ENCODE data around the gene ATPAF1.

The ATPAF1 gene

DNA sequence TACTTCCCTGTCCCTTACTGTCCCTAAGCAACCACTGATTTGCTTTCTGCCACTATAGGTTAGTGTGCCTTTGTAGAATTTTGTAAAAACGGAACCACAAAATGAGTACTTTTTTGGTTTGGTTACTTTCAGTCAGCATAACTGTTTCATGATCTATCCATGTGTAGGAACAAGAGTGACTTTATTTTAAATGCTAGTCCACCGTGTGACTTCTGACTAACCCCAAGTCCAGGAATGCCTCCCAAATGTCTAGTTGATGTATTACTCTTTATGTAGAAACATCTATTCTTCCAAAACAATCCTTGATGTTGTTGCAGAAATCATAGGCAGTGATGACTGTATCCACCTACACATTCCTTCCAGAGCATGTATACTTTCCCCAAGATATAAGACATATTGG, 21.3 kb downstream of the ATPAF1 start:
- no peak for DNase-seq

GRCh38 chr1:46646331-46646730, 21.8 kb downstream of the ATPAF1 start:
- DNase-seq, result no peak

DNA sequence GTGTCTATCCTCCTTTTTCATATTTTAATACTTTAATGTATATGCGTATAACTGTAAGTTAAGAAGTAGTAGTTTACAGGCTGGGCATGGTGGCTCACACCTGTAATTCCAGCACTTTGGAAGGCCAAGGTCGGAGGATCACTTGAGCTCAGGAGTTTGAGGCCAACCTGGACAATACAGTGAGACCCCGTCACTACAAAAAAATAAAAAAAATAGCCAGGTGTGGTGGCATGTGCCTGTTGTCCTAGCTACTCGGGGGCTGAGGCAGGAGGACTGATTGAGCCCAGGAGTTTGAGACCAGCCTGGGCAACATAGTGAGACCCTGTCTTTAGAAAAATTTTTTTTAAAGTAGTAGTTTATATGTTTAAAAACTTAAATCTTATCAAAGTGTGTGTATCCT, 22.3 kb downstream of the ATPAF1 start:
- no peak for DNase-seq

DNA sequence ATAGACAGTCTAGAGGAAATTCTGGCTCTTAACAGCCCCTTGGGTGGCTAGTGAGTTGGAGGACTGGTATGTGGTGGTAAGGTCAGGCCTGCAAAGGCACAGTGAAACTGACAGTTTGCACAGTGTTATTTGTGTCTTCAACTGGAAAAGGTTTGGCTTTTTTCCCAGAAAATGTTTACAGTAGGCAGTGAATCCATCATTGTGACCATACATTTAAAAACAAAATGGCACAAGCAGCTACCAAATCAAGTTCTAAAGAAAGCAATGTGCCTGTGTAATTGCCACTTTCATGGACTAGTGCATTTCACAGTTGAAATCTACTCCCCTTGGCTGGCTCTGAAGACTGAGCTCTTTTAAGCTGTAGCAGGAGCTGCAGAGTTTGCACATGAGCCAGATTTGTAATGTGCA, 24.8 kb downstream of the ATPAF1 start:
- DNase-seq, result peak; percentile 26

GRCh38 chr1:46642115-46642680, 26.0 kb downstream of the ATPAF1 start:
- no peak for DNase-seq

DNA sequence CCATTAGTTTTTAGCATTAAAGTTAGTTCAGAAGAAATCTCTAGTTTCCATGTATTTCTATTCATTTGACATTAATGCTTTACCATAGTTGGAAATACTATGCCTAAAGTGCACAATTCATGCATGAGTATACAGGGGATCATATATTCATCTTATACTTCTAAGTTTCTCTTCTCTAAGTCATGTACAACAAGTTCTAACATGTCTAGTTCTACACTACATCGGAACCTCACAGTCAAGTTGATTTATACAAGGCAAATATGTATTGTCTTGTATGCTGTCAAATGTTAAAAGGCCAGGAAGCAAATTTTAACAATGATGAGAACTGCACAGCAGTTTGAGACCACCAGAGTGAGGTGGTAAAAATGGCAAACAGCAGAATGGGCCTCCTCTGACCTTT, 28.6 kb downstream of the ATPAF1 start:
- no peak for DNase-seq

DNA sequence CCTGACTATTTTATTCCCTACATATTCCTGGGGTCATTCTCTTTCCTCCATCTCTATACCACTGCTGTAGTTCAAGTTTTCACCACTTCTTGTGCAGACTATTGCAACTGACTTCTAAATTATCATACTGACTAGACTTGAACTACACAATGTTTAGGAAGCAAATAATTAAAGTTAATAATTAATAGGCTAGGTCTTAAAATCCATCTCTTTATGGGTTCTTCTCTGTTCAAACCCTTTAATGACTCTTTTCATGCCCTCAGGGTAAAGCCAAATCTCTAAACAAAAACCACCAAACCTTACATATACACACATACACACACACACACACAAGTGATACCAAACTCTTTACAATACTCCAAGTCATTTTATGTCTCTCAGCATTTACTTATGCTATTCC, 29.2 kb downstream of the ATPAF1 start:
- DNase-seq, result no peak

DNA sequence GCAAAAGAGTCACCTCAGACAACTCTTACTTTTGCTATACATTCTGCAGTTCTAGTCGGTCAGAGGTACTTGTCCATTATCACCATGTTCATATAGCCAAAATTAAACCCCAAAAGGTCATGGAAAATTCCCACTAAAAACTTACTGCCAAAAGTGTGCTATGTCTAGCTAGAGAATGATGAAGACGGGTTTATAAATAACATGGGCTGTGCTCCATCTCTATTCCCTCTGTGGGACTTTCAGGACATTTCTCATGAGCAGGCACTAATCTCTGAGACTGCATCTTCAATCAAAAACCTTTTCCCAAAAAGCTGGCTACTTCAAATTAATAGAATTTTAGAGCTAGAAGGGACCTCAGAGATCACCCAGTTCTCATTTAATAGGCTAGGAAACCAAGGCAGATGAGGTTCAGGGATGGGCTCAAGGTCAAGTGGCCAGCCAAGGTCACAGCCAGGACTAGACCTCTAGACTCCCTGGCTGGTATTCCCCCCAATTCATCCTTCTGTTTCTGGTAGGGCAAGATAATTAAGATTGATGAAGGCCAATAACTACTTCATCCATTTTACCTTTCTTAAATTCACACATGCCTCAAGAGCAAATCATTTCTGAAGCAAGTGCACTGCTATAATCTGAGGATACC, 30.6 kb downstream of the ATPAF1 start:
- no peak for DNase-seq

- no peak for DNase-seq
Observed at GRCh38 chr1:46635205-46635604, 33.0 kb downstream of the ATPAF1 start.

GRCh38 chr1:46630719-46631118, 37.4 kb downstream of the ATPAF1 start:
- no peak for DNase-seq

DNA sequence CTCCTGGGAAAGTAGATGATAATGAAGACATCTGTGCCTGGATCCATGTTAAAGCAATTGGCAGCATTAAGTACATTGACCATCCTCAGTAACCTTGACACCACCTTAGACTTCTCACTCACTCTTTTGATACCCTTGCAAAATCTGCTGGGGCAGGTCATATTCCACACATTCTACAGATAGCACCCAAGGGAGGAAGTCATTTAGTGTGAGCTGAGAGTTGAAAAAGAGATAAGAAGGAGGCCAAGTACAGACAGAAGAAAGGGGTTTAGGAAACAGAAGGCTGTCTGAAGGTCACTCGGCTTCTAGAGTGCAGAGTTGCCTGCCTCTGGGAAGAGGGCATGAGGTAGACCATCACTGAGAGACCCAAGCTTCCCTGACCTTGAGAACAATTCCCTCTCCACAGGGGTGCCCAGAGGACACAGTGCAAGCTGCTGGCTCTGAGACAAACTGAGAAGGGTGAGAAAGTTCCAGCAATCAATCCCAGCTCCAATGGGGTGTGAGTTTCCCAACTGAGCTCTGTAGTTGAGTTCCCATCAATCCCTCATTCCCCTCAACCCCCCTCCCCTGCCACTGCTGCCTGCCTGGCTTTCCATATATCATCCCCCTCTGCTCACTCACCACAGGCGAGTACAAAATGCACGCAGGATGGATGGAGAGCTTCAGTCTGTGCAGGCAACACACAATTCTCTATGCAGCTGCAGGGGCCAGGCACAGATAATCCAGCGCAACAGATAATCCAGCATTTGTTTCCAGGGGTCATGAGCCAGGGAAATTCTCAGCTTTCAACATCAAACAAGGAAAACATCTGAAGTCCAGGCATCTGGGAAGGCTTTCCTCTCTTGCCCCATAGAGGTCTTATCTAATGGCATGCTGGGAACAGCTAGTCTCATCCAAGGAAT, 44.2 kb downstream of the ATPAF1 start:
- peak; percentile 36 for DNase-seq

DNA sequence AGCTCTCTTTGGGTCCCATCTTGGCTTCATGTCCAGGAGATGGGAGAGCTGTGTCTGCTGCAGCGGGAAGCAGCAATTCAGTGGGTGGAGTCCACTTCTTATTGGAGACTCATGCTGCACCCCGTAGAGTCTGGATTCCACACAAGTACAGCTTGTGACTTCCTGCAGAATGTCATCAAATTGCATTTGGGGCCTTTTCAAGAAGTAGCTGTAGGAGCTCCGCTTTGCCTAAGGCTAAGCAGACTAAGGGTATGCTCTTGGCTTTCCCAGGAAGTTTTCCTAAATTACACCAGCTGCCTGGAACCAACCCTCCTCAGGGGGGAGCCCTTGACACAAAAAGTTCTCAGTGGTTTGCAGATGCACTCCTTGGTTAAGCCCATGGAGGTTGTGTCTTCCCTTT, 45.8 kb downstream of the ATPAF1 start:
- no peak for DNase-seq

DNA sequence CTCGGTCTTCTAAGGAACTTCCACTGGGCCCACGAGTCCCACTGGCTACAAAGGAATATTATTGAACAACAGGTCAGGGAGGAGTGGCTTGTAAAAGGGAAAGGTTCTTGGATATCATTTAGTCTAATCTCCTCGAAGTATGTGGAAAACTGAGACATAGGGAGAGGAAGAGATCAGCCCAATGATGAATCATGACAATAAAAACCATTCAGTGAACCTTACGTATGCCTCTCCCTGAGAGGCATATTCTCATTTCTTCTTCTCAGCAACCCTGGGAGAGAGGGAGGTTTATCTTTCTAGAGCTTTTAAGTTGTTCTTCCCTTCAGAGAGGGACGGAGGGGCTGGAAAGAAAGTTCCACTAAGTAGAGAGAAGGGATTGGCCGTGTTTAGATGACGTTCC, 46.2 kb downstream of the ATPAF1 start:
- no peak for DNase-seq

- DNase-seq, result no peak
Observed at GRCh38 chr1:46619656-46620258, 48.4 kb downstream of the ATPAF1 start.

GRCh38 chr1:46618754-46619415, 49.3 kb downstream of the ATPAF1 start:
- no peak for DNase-seq

DNA sequence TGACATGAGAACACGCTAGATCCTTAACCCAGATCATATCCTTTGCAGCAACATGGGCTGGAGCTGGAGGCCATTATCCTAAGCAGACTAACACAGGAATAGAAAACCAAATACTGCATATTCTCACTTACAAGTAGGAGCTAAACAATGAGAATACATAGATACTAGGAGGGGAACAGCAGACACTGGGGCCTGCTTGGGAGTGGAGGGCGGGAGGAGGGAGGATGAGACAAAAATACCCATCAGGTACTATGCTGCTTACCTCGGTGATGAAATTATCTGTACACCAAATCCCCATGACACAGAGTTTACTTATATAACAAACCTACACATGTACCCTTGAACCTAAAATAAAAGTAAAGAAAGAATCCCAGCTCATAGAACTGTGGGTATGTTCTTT, 50.3 kb downstream of the ATPAF1 start:
- DNase-seq, result no peak

- no peak for DNase-seq
Observed at GRCh38 chr1:46617108-46617800, 50.9 kb downstream of the ATPAF1 start.

GRCh38 chr1:46616277-46617107, 51.7 kb downstream of the ATPAF1 start, which contains the start of gene MOB3C:
MOB3C (minus strand) TSS chr1:46616811; CDS start chr1:46613321, 3,490 bp downstream.
- peak; percentile 75 for DNase-seq

DNA sequence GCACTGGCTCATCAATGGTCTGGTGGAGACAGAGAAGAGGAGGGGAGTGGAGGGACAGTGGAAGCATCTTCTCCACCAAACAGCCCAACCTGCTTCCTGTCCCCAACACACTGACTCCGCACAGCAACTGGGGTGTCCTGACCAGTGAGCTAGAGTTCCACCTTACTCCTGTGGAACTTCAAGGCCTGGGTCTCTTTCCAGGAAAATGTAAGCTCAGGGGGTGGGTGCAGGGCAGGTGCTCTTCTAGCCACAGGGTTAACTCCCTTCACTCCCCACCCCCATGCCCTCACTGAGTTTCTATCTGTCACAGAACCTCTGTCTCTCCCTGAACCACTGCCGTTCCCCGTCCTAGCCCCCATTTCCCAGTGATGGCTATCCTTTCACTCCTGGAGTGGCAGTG, 52.4 kb downstream of the ATPAF1 start:
- DNase-seq, result no peak

DNA sequence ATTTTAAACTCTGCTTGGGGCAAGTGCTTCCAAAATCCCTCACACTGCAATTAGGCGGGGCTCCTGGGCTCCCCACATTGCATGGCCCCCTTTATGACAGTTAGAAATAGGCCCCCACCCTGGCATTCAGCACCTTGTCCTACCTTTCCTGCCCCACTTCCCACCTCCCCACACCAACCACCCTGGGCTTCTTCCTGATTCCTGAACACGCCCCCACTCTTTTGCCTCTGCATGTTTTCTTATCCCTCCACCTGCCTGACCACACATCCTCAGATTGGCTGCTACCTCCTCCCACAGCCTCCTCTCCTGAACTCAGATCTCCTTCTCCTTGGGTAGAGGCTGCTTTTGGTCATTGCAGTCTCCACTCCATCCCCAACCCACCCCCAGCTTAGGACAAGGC, 53.1 kb downstream of the ATPAF1 start:
- DNase-seq, result no peak

DNA sequence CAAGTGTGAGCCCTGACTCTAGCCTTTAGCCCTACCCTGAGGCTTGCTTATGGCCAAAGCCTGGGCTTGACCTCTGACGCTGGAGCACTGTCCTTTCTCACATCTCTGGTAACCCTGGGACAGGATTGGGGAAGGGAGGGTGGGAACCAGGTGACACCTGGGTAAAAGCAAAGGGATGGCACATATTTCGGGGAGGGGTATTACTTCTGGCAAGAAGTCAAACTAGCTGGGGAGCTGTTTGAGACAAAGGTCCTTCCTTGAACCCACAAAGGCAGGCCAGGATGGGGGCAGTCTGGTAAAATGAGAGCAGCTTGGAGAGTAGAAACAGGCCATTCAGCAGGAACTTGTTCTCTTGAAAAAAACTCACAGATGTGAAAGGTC, 53.6 kb downstream of the ATPAF1 start:
- DNase-seq, result no peak
